ENCODE data around the gene MSANTD7. TPM values are rescaled to one million over a fixed set of nuclear protein-coding genes. Genes with fewer than 3 reads are reported as not detected.

MSANTD7 gene
- total and polyA plus RNA-seq, 10 of the 15 experiments (the other 5 are each of a cell fraction or from before 2014, with no cell fraction given) = 3.5 to 22.8 (median 18.5) TPM

DNA sequence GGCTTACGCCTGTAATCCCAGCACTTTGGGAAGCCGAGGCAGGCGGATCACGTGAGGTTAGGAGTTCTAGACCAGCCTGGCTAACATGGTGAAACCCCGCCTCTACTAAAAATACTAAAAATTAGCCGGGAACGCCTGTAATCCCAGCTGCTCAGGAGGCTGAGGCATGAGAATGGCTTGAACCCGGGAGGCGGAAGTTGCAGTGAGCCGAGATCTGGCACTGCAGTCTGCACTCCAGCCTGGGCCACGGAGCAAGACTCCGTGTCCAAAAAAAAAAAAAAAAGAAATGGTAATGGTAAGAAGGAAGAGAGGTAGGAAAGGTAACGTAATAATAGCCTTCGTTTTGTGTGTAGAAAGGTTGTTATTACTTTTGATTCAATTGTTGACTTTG, 1.2 kb downstream of the MSANTD7 start:
- DNase-seq (ENCODE audit: low read depth, low spot score) = no peak
- H4K20me1 ChIP-seq (ENCODE audit: control insufficient read depth, insufficient read depth) = 0 out of 2 replicates have a peak, but pooled peaks cover 3% of the 10 kb centered on the region
- in situ Hi-C loops (cut with MboI) = no loop called here

More for the DNA sequence above, 1.2 kb downstream of the MSANTD7 start:
- Histone ChIP-seq H3K9me3 (replicated peaks; ENCODE audit: control insufficient read depth, insufficient read depth, low read length) (no peaks in the 10 kb centered on the region), H3K4me1 (ENCODE audit: control insufficient read depth, insufficient read depth, low read length) (peaks cover 7% of the 10 kb centered on the region; the same call in 1 of the 2 replicates), H2AFZ (ENCODE audit: control insufficient read depth, low read depth, low read length) (no peak overlapping the region), H3K4me3 (peak overlapping the region; percentile 92), H3K9ac (ENCODE audit: control insufficient read depth, insufficient read depth, low read length) (peak overlapping the region; percentile 99), H3K27me3 (replicated peaks in 1 of 2; ENCODE audit: control insufficient read depth in 2 of 2, insufficient read depth in 2 of 2, low read length in 1 of 2) (no peaks in the 10 kb centered on the region), H3K27ac (ENCODE audit: control insufficient read depth, insufficient read depth) (peak overlapping the region; percentile 96), H3K4me2 (ENCODE audit: control insufficient read depth, insufficient read depth) (peak overlapping the region; percentile 79), H3K36me3 (ENCODE audit: control insufficient read depth in 2 of 2, insufficient read depth in 2 of 2, low read length in 1 of 2) (peaks cover 3 to 26% of the 10 kb centered on the region in 2 experiments), H3K79me2 (ENCODE audit: control insufficient read depth, insufficient read depth, low read length) (peaks cover 29% of the 10 kb centered on the region)
- no peak for FAIRE-seq
- ATAC-seq = no peak
- RAD21 ChIA-PET (ENCODE audit: unreplicated experiment) = interaction anchor here (0.7 to 2.6 kb wide), 6 partner anchors 9 to 113 kb away, joined by 3 to 24 read pairs (median 10); partner anchors contain the start of gene SUV39H2
- SMC1A ChIA-PET (ENCODE audit: uncharacterized antibody, unreplicated experiment) = interaction anchor here (2.6 to 3.7 kb wide), 3 partner anchors 31 to 41 kb away, joined by 10 to 16 read pairs (median 14); no protein-coding TSS in a partner anchor
- BruUV-seq (replicated peaks) = no TSS peak
- intact Hi-C loops (cut with micrococcal nuclease; ENCODE audit: unreplicated experiment) = loop anchor here (5.0 kb wide), 4 partner anchors 38 to 342 kb away; partner anchors contain the start of genes DCLRE1C and SUV39H2
- POLR2A ChIA-PET = interaction anchor here (1.2 to 3.4 kb wide), 2 partner anchors 36 to 39 kb away, joined by 5 to 18 read pairs; partner anchors contain the start of gene SUV39H2
- 1% methylated on average over 12 of the region's 14 CpGs for WGBS (ENCODE audit: insufficient coverage, insufficient replicate concordance, low lambda C conversion rate, missing lambda C conversion rate)
- CTCF ChIA-PET = interaction anchor here (0.7 to 3.9 kb wide), 3 partner anchors 12 to 302 kb away, joined by 3 to 16 read pairs (median 5); no protein-coding TSS in a partner anchor
- TF ChIP-seq NRF1 (conservative IDR thresholded peaks at IDR 0.05; ENCODE audit: low read depth, low read length) (no peak), BCL11A (IDR thresholded peaks at IDR 0.05; ENCODE audit: low read depth, low read length) (no peak), NR2F1 (conservative IDR thresholded peaks at IDR 0.05) (no peak), BHLHE40 (IDR thresholded peaks at IDR 0.05; ENCODE audit: borderline replicate concordance in 1 of 2, low read depth in 2 of 2, low read length in 1 of 2) (peak in 1 of 2 experiments; percentile 51; a peak in 1 of 4 replicates), RAD51 (IDR thresholded peaks at IDR 0.05) (peak; percentile 28; the same call in 1 of the 2 replicates), CBX3 (IDR thresholded peaks at IDR 0.05; ENCODE audit: borderline replicate concordance, low read depth) (no peak), NKRF (conservative IDR thresholded peaks at IDR 0.05) (no peak), YBX1 (IDR thresholded peaks at IDR 0.05) (no peak), TBL1XR1 (IDR thresholded peaks at IDR 0.05; ENCODE audit: low read depth, low read length) (no peak)
- TF ChIP-seq, protein P1, sequence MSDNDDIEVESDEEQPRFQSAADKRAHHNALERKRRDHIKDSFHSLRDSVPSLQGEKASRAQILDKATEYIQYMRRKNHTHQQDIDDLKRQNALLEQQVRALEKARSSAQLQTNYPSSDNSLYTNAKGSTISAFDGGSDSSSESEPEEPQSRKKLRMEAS (IDR thresholded peaks at IDR 0.05; ENCODE audit: low read depth, low read length) = no peak

Measured in GM12878 (cell line).